ENCODE results near the gene PCDH20.

GRCh38 chr13:61406275-61406674 lies 9.4 kb downstream of the PCDH20 start:
- TF ChIP-seq KDM2A (CRISPR knock-in tag; IDR thresholded peaks at IDR 0.05; ENCODE audit: borderline replicate concordance, low read depth) (no peak), SRSF9 (IDR thresholded peaks at IDR 0.05; ENCODE audit: borderline replicate concordance, insufficient read depth, low read depth, low read length, poor library complexity, severe bottlenecking) (no peak), CTCF (CRISPR knock-in tag; IDR thresholded peaks at IDR 0.05) (no peak)
